Astrocyte (in vitro differentiated cells and primary cell): ENCODE measurements around the gene BUB1B. TPM values are rescaled to one million over a fixed set of nuclear protein-coding genes. Genes with fewer than 3 reads are reported as not detected.
A peak's percentile ranks its signal among the peaks of the same experiment; 100 is the strongest.

Source experiments
- DNase-seq: peaks from one replicate; pipeline ENCODE4 v3.0.0-alpha.2; 2010; ENCODE audit warnings: low read depth
- FAIRE-seq: peaks from 2 replicates; lab custom pipeline; 2011; peaks lifted over from hg19 to GRCh38; lab: Jason Lieb, UNC
- H2AFZ ChIP-seq: 2 replicates; pipeline ENCODE4 v1.6.0; 2012; ENCODE audit warnings: low read depth, low read length, inconsistent platforms
- H3K27ac ChIP-seq: 2 replicates; pipeline ENCODE4 v1.5.1; 2011; ENCODE audit warnings: low read depth, low read length, inconsistent platforms
- H3K27me3 ChIP-seq: 2 replicates; pipeline ENCODE4 v1.6.0; 2011; ENCODE audit warnings: low read length, inconsistent platforms; ENCODE audit not compliant: insufficient read depth
- H3K36me3 ChIP-seq: 2 replicates; pipeline ENCODE4 v1.5.1; 2011; ENCODE audit warnings: low read length, inconsistent platforms; ENCODE audit not compliant: insufficient read depth
- H3K4me1 ChIP-seq: 2 replicates; pipeline ENCODE4 v1.5.1; 2011; ENCODE audit warnings: low read length, inconsistent platforms; ENCODE audit not compliant: insufficient read depth
- H3K4me2 ChIP-seq: 2 replicates; pipeline ENCODE4 v1.6.0; 2012; ENCODE audit warnings: low read length, inconsistent platforms
- H3K4me3 ChIP-seq: 2 replicates; pipeline ENCODE4 v1.5.1; 2011; ENCODE audit warnings: low read depth, mild to moderate bottlenecking, low read length, inconsistent platforms; ENCODE audit not compliant: insufficient read depth
- H3K79me2 ChIP-seq: 2 replicates; pipeline ENCODE4 v1.6.0; 2012; ENCODE audit warnings: mild to moderate bottlenecking, low read length, inconsistent platforms; ENCODE audit not compliant: insufficient read depth
- H3K9ac ChIP-seq: 2 replicates; pipeline ENCODE4 v1.6.0; 2012; ENCODE audit warnings: mild to moderate bottlenecking, low read length, inconsistent platforms
- H3K9me3 ChIP-seq: 2 replicates; pipeline ENCODE4 v1.5.1; 2012; ENCODE audit warnings: low read depth, mild to moderate bottlenecking, low read length, inconsistent platforms; ENCODE audit not compliant: insufficient read depth
- H4K20me1 ChIP-seq: 2 replicates; pipeline ENCODE4 v1.6.0; 2012; ENCODE audit warnings: low read length, inconsistent platforms; ENCODE audit not compliant: insufficient read depth
- H3K27ac Mint-ChIP-seq: one replicate; pipeline ENCODE4 v1.8.0; 2021; ENCODE audit warnings: mild to moderate bottlenecking, mixed read lengths; ENCODE audit not compliant: unreplicated experiment
- H3K27me3 Mint-ChIP-seq: one replicate; pipeline ENCODE4 v1.8.0; 2021; ENCODE audit warnings: low read depth, mixed read lengths; ENCODE audit not compliant: unreplicated experiment
- H3K36me3 Mint-ChIP-seq: one replicate; pipeline ENCODE4 v1.8.0; 2021; ENCODE audit warnings: low read depth, mixed read lengths; ENCODE audit not compliant: unreplicated experiment
- H3K4me1 Mint-ChIP-seq: one replicate; pipeline ENCODE4 v1.8.0; 2021; ENCODE audit warnings: low read depth, mixed read lengths; ENCODE audit not compliant: unreplicated experiment
- H3K4me3 Mint-ChIP-seq: one replicate; pipeline ENCODE4 v1.8.0; 2021; ENCODE audit warnings: mild to moderate bottlenecking, moderate library complexity, mixed read lengths; ENCODE audit not compliant: unreplicated experiment
- H3K9me3 Mint-ChIP-seq: one replicate; pipeline ENCODE4 v1.8.0; 2021; ENCODE audit warnings: mild to moderate bottlenecking, mixed read lengths; ENCODE audit not compliant: unreplicated experiment
- CTCF ChIP-seq: IDR thresholded peaks from 2 replicates; pipeline ENCODE4 v1.5.1; 2011; ENCODE audit warnings: low read depth, mild to moderate bottlenecking, inconsistent platforms, low read length, moderate library complexity; ENCODE audit not compliant: insufficient read depth
- EZH2 ChIP-seq: IDR thresholded peaks from 2 replicates; pipeline ENCODE4 v1.6.1; 2012; ENCODE audit warnings: mild to moderate bottlenecking, low read length, inconsistent platforms; ENCODE audit not compliant: insufficient read depth
- total RNA-seq: library from RNA; stranded (reverse); gene quantifications from 2 replicates; pipeline ENCODE4 v1.2.1, GENCODE V29; 2021

BUB1B gene
- total RNA-seq, 1 donor from 2014 or later: 5.2 TPM

GRCh38 chr15:40255033-40255432 lies 94.2 kb downstream of the BUB1B start:
- Mint-ChIP-seq H3K27me3 (peaks cover 36% of the 10 kb centered on the region), H3K27ac (no peak overlapping the region), H3K9me3 (no peaks in the 10 kb centered on the region), H3K4me3 (no peak overlapping the region), H3K36me3 (no peaks in the 10 kb centered on the region), H3K4me1 (peaks cover 27% of the 10 kb centered on the region)
- Histone ChIP-seq H3K36me3 (no peaks in the 10 kb centered on the region), H3K4me3 (no peak overlapping the region), H2AFZ (no peak overlapping the region), H3K4me1 (peaks cover 44% of the 10 kb centered on the region), H3K9me3 (no peaks in the 10 kb centered on the region), H3K27ac (no peak overlapping the region), H3K9ac (no peak overlapping the region), H3K4me2 (no peak overlapping the region), H3K27me3 (peaks cover 31% of the 10 kb centered on the region), H4K20me1 (no peaks in the 10 kb centered on the region), H3K79me2 (no peaks in the 10 kb centered on the region)
- DNase-seq (no peak), FAIRE-seq (no peak)
- TF ChIP-seq CTCF: no peak
- TF ChIP-seq EZH2: no peak

GRCh38 chr15:40256638-40257235 lies 95.9 kb downstream of the BUB1B start:
- no peak for TF ChIP-seq CTCF
- TF ChIP-seq EZH2: no peak
- H3K27me3 Mint-ChIP-seq: peaks cover 27% of the 10 kb centered on the region
- H3K4me1 ChIP-seq: peaks cover 44% of the 10 kb centered on the region
- no peak overlapping the region for H3K4me3 ChIP-seq
- no peaks in the 10 kb centered on the region for H3K79me2 ChIP-seq
- H3K9me3 Mint-ChIP-seq: no peaks in the 10 kb centered on the region
- peaks cover 27% of the 10 kb centered on the region for H3K4me1 Mint-ChIP-seq
- peak overlapping the region; percentile 43 for H2AFZ ChIP-seq
- FAIRE-seq (no peak), DNase-seq (peak; percentile 60)
- peak overlapping the region; percentile 0 for H3K4me2 ChIP-seq
- no peaks in the 10 kb centered on the region for H4K20me1 ChIP-seq
- no peaks in the 10 kb centered on the region for H3K36me3 Mint-ChIP-seq
- H3K27ac ChIP-seq: peak overlapping the region; percentile 28
- H3K36me3 ChIP-seq: no peaks in the 10 kb centered on the region
- H3K9ac ChIP-seq: no peak overlapping the region
- peak overlapping the region; percentile 50 for H3K4me3 Mint-ChIP-seq
- no peaks in the 10 kb centered on the region for H3K9me3 ChIP-seq
- H3K27ac Mint-ChIP-seq: peak overlapping the region; percentile 68
- H3K27me3 ChIP-seq: peaks cover 27% of the 10 kb centered on the region
